Heart right ventricle (tissue), 16 donors: ENCODE measurements around the gene ADAMTS20. TPM values are rescaled to one million over a fixed set of nuclear protein-coding genes. Genes with fewer than 3 reads are reported as not detected.

Experiments used
- ATAC-seq, 8 donors: fragments of 200-7000 bp; cut with Tn5 transposase; one replicate each; pipeline ENCODE4 v1.9.1; 2020; ENCODE audit warnings: mild to moderate bottlenecking in 8 of 8, moderate library complexity in 8 of 8, moderate number of reproducible peaks in 1 of 8
- DNase-seq, 2 donors: peaks; one replicate each; pipeline ENCODE4 v3.0.0-alpha.2; 2020
- H3K27ac ChIP-seq, 10 donors: fragments of 200-600 bp; sonication (generic) in 2 of 10; one replicate each; pipeline versions ENCODE4 v1.5.0 to v1.8.0; 2020 to 2022; ENCODE audit warnings: mild to moderate bottlenecking in 3 of 10
- H3K27me3 ChIP-seq, 7 donors: fragments of 200-600 bp; one replicate each; pipeline ENCODE4 v1.8.0; 2021 to 2022; ENCODE audit warnings: mild to moderate bottlenecking in 2 of 7
- H3K36me3 ChIP-seq, 9 donors: fragments of 200-600 bp; sonication (generic) in 1 of 9; one replicate each; pipeline versions ENCODE4 v1.5.0 to v1.8.0; 2020 to 2022; ENCODE audit warnings: mild to moderate bottlenecking in 2 of 9
- H3K4me1 ChIP-seq, 9 donors: fragments of 200-600 bp; sonication (generic) in 1 of 9; one replicate each; pipeline versions ENCODE4 v1.5.0 to v1.8.0; 2020 to 2022; ENCODE audit warnings: mild to moderate bottlenecking in 4 of 9
- H3K4me3 ChIP-seq, 10 donors: fragments of 200-600 bp; sonication (generic) in 2 of 10; one replicate each; pipeline versions ENCODE4 v1.5.0 to v1.8.0; 2020 to 2022; ENCODE audit warnings: mild to moderate bottlenecking in 7 of 10, moderate library complexity in 2 of 10
- H3K9me3 ChIP-seq, 11 donors: fragments of 200-600 bp in 10 of 11; sonication (generic) in 2 of 11; one replicate each; pipeline versions ENCODE4 v1.5.0 to v1.8.0; 2013 to 2022; ENCODE audit warnings: mild to moderate bottlenecking in 2 of 11, control low read depth in 1 of 11, moderate library complexity in 1 of 11
- CTCF ChIP-seq, 9 donors: fragments of 200-600 bp; sonication (generic) in 2 of 9; IDR thresholded peaks; one replicate each; pipeline versions ENCODE4 v1.5.0 to v1.8.0; 2021 to 2022; ENCODE audit warnings: antibody characterized with exemption in 9 of 9, mild to moderate bottlenecking in 5 of 9, moderate library complexity in 1 of 9
- WGBS, 2 donors: extraction: QIAGEN DNeasy Blood & Tissue Kit; methylation state at CpG; one replicate each; pipeline ENCODE4 v1.1.7; 2013; ENCODE audit warnings: inconsistent platforms in 1 of 2; 5-methylcytosine and 5-hydroxymethylcytosine counted together
- intact Hi-C, 10 donors: fragments of 100-400 bp; cut with DNase I; formaldehyde crosslinking; loops; one replicate each; pipeline versions ENCODE4 v1.11.1 to v1.14.2; 2022
- polyA plus RNA-seq, 2 donors: library from polyadenylated mRNA; stranded (reverse); fragments of 200-250 nt; gene quantifications; one replicate each; pipeline ENCODE4 v1.2.3, GENCODE V29; 2013
- total RNA-seq, 10 donors: library from RNA; stranded (reverse); fragmentation: NEBNext Ultra II Directional in 3 of 10; extraction: Animal tissue kit (Norgen Biotek cat#: 25700) in 3 of 10; gene quantifications; one replicate each; pipeline versions ENCODE4 v1.2.1 to v1.2.4, GENCODE V29; 2021 to 2023
- donor health status: Arrhythmogenic right ventricular cardiomyopathy.
- donor health status: ischemic (EF 13 %, LVEDD 7.1; RV severe dilation, severe dysfunction).
- donor health status: healthy with polysubstance abuse.
- donor health status: DM: no; HTN: yes; CAD: no.
- donor health status: DM: no; HTN: no; CAD: no.
- donor health status: ischemic (EF 25% LVEDD 6.9; RV normal size, moderate dysfunction).
- donor health status: ischemic (EF 25% LVEDD 5.7; RV mildly dilated, moderate dysfunction).
- donor health status: healthy.
- donor health status: DM: yes; HTN: yes; CAD: no.
- donor health status: Ischemic cardiomyopathy.
- donor health status: ischemic (EF 35%, LVEDD 5.7; RV mildly dilated, moderate dysfunction).
- donor health status: nonischemic (EF 11% LVEDD 7.7; RV severe dilation, severe dysfunction).
- donor health status: DM: yes; HTN: yes; CAD: no.
- donor health status: PGD.
- donor health status: ischemic (EF 29% LVEDD 5.4; RV normal size, mild dysfunction).
- donor health status: nonischemic (EF 23%, LVEDD 6.1; RV moderate dilation, normal function).

Gene ADAMTS20
- total and polyA plus RNA-seq, 12 donors: not detected

- Histone ChIP-seq H3K4me3 (no peak overlapping the region), H3K9me3 (no peaks in the 10 kb centered on the region), H3K27ac (no peak overlapping the region), H3K4me1 (no peaks in the 10 kb centered on the region), H3K36me3 (no peaks in the 10 kb centered on the region), H3K27me3 (peaks cover 0 to 20% (median 0%) of the 10 kb centered on the region in 7 donors)
- DNase-seq (no peak), ATAC-seq (no peak)
- intact Hi-C loops: no loop called here
- 57 to 60% methylated on average over 3 of the region's 3 CpGs for WGBS, 2 donors
- no peak for TF ChIP-seq CTCF (IDR thresholded peaks at IDR 0.05)
Observed at GRCh38 chr12:43578782-43579181, 26.8 kb upstream of the ADAMTS20 start.

- 57 to 67% methylated on average over 3 of the region's 3 CpGs for WGBS, 2 donors
- no peak overlapping the region for H3K4me3 ChIP-seq
- H3K27me3 ChIP-seq: peaks cover 0 to 23% (median 2%) of the 10 kb centered on the region in 7 donors
- no peaks in the 10 kb centered on the region for H3K36me3 ChIP-seq
- no peak for TF ChIP-seq CTCF (IDR thresholded peaks at IDR 0.05)
- no peak for DNase-seq
- ATAC-seq: no peak
- peaks cover 0 to 3% (median 0%) of the 10 kb centered on the region in 11 donors for H3K9me3 ChIP-seq
- intact Hi-C loops: no loop called here
- no peaks in the 10 kb centered on the region for H3K4me1 ChIP-seq
- H3K27ac ChIP-seq: no peak overlapping the region
Observed at GRCh38 chr12:43577381-43577780, 25.4 kb upstream of the ADAMTS20 start.

- ATAC-seq: no peak
- WGBS, 2 donors: 89 to 91% methylated on average over 2 of the region's 2 CpGs
- intact Hi-C loops: no loop called here
Observed at GRCh38 chr12:43576162-43576561, 24.2 kb upstream of the ADAMTS20 start.

GRCh38 chr12:43571885-43572284 lies 19.9 kb upstream of the ADAMTS20 start:
- no peak overlapping the region for H3K4me3 ChIP-seq
- H3K36me3 ChIP-seq: no peaks in the 10 kb centered on the region
- ATAC-seq (no peak), DNase-seq (no peak)
- H3K9me3 ChIP-seq: peaks cover 0 to 3% (median 0%) of the 10 kb centered on the region in 11 donors
- H3K4me1 ChIP-seq: no peaks in the 10 kb centered on the region
- peaks cover 0 to 13% (median 5%) of the 10 kb centered on the region in 7 donors for H3K27me3 ChIP-seq
- no peak for TF ChIP-seq CTCF (IDR thresholded peaks at IDR 0.05)
- H3K27ac ChIP-seq: no peak overlapping the region
- 45% methylated on average over 27 of the region's 27 CpGs for WGBS, 2 donors
- intact Hi-C loops: no loop called here

More at GRCh38 chr12:43576162-43576561, 24.2 kb upstream of the ADAMTS20 start:
- H3K9me3 ChIP-seq: peaks cover 0 to 3% (median 0%) of the 10 kb centered on the region in 11 donors
- no peaks in the 10 kb centered on the region for H3K36me3 ChIP-seq
- H3K27ac ChIP-seq: no peak overlapping the region
- no peaks in the 10 kb centered on the region for H3K4me1 ChIP-seq
- TF ChIP-seq CTCF (IDR thresholded peaks at IDR 0.05): no peak
- DNase-seq: no peak
- H3K27me3 ChIP-seq: peaks cover 0 to 32% (median 9%) of the 10 kb centered on the region in 7 donors
- H3K4me3 ChIP-seq: no peak overlapping the region
